D341Med (cell line): ENCODE measurements around the gene G3BP1.
"Not testable (repeated sequence)": the region's sequence is repeated elsewhere in the genome, so short reads cannot be mapped to it uniquely, and the experiment has no call there.

ENCODE experiments used
- DNase-seq: peaks from one replicate; pipeline ENCODE4 v3.0.0; 2012; ENCODE audit warnings: low spot score

G3BP1 gene

GRCh38 chr5:151798674-151799073 is 26.9 kb downstream of the G3BP1 start:
- DNase-seq = no peak

GRCh38 chr5:151799407-151799806 is 27.7 kb downstream of the G3BP1 start:
- no peak for DNase-seq

GRCh38 chr5:151800532-151800931 is 28.8 kb downstream of the G3BP1 start:
- DNase-seq = no peak

- no peak for DNase-seq
Measured at GRCh38 chr5:151805414-151806223, 33.9 kb downstream of the G3BP1 start.

- no peak for DNase-seq
Measured at GRCh38 chr5:151808451-151809169, 36.9 kb downstream of the G3BP1 start.

- DNase-seq = no peak
Measured at GRCh38 chr5:151810449-151810848, 38.7 kb downstream of the G3BP1 start.

- DNase-seq = no peak
Measured at GRCh38 chr5:151810897-151811296, 39.1 kb downstream of the G3BP1 start.

- DNase-seq = no peak
Measured at GRCh38 chr5:151811593-151812321, 40.0 kb downstream of the G3BP1 start.

- DNase-seq = no peak
Measured at GRCh38 chr5:151812757-151813309, 41.1 kb downstream of the G3BP1 start.

- DNase-seq = no peak
Measured at GRCh38 chr5:151815051-151815450, 43.3 kb downstream of the G3BP1 start.

- no peak for DNase-seq
Measured at GRCh38 chr5:151819830-151820229, 48.1 kb downstream of the G3BP1 start.

GRCh38 chr5:151820271-151820670 is 48.5 kb downstream of the G3BP1 start:
- DNase-seq = no peak

GRCh38 chr5:151820903-151821302 is 49.1 kb downstream of the G3BP1 start:
- DNase-seq = no peak

GRCh38 chr5:151822141-151822540 is 50.4 kb downstream of the G3BP1 start:
- no peak for DNase-seq

- DNase-seq = peak; percentile 72
Measured at GRCh38 chr5:151825445-151825844, 53.7 kb downstream of the G3BP1 start.

GRCh38 chr5:151829370-151829769 is 57.6 kb downstream of the G3BP1 start:
- no peak for DNase-seq

GRCh38 chr5:151832843-151833242 is 61.1 kb downstream of the G3BP1 start:
- not testable (repeated sequence) for DNase-seq

- DNase-seq = no peak
Measured at GRCh38 chr5:151846765-151847164, 75.0 kb downstream of the G3BP1 start.

- no peak for DNase-seq
Measured at GRCh38 chr5:151847871-151848270, 76.1 kb downstream of the G3BP1 start.

- no peak for DNase-seq
Measured at GRCh38 chr5:151855701-151856100, 83.9 kb downstream of the G3BP1 start.

GRCh38 chr5:151856861-151857260 is 85.1 kb downstream of the G3BP1 start:
- DNase-seq = no peak

GRCh38 chr5:151860867-151861266 is 89.1 kb downstream of the G3BP1 start:
- DNase-seq = not testable (repeated sequence)
